Measurements from ENCODE around the gene AMOTL1.

AMOTL1 gene

DNA sequence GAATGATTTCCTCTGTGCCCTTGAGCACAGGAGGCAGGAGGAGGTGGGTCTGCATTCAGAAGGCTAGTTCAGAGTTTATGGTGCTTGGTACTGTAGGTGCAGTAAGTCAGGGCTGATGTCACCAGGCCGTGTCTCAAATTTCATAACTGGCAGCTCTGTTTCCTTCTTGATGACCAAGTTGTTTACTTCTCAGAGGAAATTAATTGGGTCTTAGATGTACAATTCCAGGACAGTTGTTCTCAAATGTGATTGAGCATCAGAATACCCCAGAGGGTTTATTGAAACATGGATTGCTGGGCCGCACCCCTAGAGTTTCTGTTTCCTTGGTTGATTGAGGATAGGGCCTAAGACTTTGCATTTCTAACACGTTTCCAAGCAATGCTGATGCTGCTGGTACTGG, 6.2 kb downstream of the AMOTL1 start:
- Mint-ChIP-seq H3K36me3 (no peaks in the 10 kb centered on the region), H3K27ac (no peak overlapping the region), H3K9me3 (no peaks in the 10 kb centered on the region), H3K4me1 (no peaks in the 10 kb centered on the region), H3K4me3 (no peak overlapping the region)
- DNase-seq (ENCODE audit: low spot score in 2 of 2) = no peak
- ATAC-seq = no peak

DNA sequence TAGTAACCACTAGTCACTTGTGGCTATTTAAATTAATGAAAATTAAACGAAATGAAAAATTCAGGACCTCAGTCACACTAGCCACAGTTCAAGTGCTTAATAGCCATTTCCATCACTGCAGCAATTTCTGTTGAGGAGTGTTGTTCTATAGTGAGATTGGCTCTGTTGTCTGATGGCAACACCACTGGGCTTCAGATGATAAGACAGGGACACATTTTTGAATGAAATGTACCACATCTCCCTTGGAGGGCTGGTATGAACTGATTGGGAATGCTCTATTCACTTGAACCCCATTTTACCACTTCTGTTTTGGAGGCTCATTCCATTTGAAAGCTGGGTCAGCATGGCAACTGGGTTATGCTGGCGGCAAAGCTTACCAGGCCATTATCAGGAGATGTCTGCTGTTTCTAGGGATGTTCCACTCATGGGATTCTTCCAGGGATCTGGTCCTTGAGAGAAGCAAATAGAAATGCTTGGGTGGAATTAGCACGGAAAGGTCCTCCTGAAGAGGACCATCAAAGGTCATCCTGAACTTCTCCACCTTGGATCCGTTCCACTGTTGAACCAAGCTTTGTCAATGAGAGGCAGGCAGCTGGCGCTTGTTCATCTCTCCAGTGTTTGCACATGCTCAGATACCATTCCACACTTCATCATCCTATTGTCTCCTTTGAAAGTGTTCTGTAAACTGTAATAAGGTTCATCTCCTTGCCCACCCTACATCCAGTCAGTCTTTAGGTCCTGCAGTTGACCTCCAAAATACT, 7.6 kb downstream of the AMOTL1 start:
- no peak overlapping the region for H3K27ac Mint-ChIP-seq
- no peak overlapping the region for H3K4me3 Mint-ChIP-seq
- no peaks in the 10 kb centered on the region for H3K9me3 Mint-ChIP-seq
- peaks cover 6% of the 10 kb centered on the region for H3K4me1 Mint-ChIP-seq
- ATAC-seq (no peak), DNase-seq (ENCODE audit: low spot score in 2 of 2) (no peak)
- no peaks in the 10 kb centered on the region for H3K36me3 Mint-ChIP-seq

DNA sequence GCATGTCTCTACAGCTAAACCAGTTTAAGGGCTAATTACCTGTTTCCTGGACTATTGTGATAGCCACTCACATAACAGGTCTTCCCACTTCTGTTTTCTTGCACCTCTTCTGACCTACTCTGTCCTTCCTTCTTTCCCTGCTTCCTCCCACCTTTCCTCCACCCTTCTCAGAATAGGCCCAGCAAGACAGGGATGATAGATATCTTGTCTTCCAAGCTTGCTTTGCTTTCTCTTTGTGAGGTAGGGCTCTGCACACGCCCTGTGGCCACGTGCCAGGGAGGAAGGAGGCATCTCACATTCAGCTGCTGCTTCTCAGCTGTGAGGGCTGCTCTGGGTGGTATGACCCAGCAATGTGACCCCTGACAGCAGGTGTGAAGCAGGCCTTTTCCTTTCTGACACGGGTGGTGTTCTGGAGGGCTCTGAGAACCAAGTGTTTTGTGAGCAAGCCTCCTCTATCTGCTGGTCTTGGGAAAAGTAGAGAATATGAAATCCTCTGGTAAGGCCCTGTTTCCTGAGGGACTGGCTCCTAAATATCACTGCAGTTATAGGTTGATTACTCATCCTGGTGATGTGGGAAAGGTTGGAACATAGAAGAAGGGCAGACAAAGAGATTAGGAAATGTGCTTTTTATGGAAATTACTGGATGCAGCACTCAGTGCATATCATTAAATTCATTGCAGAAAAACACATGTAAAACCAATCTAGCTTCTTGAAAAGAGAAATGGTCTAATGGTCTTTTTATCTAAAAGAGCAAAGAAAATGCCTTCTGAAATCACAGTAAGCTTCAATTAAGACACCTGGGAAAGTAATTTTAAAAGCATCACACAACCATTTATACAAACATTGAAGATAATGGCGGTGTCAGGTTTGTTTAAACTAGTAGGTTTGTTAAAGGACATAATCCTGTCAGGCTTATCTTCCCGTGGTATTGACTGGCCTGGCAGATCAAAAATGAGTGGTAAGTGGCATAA, 8.5 kb downstream of the AMOTL1 start:
- ATAC-seq = no peak
- Mint-ChIP-seq H3K4me1 (peaks cover 10% of the 10 kb centered on the region), H3K27ac (no peak overlapping the region), H3K9me3 (no peaks in the 10 kb centered on the region), H3K36me3 (no peaks in the 10 kb centered on the region), H3K4me3 (no peak overlapping the region)
- DNase-seq (ENCODE audit: low spot score in 2 of 2) = no peak

- no peak for ATAC-seq
- H3K27ac Mint-ChIP-seq = peak overlapping the region; percentile 36
- H3K36me3 Mint-ChIP-seq = no peaks in the 10 kb centered on the region
- H3K9me3 Mint-ChIP-seq = no peaks in the 10 kb centered on the region
- H3K4me1 Mint-ChIP-seq = peaks cover 10% of the 10 kb centered on the region
- DNase-seq (ENCODE audit: low spot score in 2 of 2) = no peak
- H3K4me3 Mint-ChIP-seq = no peak overlapping the region
Observed at GRCh38 chr11:94780432-94780831, 12.3 kb downstream of the AMOTL1 start.

DNA sequence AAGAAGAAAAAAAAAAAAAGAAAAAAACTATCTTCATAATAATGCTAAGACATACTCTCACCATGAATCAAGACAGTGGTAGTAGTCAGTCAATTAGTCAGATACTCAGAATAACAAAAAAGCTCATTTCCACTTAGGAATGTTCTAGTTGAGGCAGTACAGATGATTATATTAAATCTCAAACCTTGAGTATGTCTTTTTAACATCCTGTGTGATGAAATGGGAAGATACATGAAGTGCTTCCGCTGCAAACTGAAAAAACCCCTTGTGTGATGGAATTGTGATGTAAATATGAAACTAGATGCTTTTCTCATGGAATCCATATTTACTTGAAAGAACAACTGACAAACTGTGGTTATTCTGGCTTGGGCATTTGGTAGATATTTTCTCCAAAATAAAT, 13.7 kb downstream of the AMOTL1 start:
- no peak overlapping the region for H3K4me3 Mint-ChIP-seq
- H3K9me3 Mint-ChIP-seq = no peaks in the 10 kb centered on the region
- no peak for ATAC-seq
- DNase-seq (ENCODE audit: low spot score in 2 of 2) = no peak
- peaks cover 10% of the 10 kb centered on the region for H3K4me1 Mint-ChIP-seq
- H3K27ac Mint-ChIP-seq = no peak overlapping the region
- no peaks in the 10 kb centered on the region for H3K36me3 Mint-ChIP-seq

GRCh38 chr11:94782446-94782845, 14.3 kb downstream of the AMOTL1 start:
- ATAC-seq (no peak), DNase-seq (ENCODE audit: low spot score in 2 of 2) (no peak)
- H3K4me1 Mint-ChIP-seq = peaks cover 10% of the 10 kb centered on the region

DNA sequence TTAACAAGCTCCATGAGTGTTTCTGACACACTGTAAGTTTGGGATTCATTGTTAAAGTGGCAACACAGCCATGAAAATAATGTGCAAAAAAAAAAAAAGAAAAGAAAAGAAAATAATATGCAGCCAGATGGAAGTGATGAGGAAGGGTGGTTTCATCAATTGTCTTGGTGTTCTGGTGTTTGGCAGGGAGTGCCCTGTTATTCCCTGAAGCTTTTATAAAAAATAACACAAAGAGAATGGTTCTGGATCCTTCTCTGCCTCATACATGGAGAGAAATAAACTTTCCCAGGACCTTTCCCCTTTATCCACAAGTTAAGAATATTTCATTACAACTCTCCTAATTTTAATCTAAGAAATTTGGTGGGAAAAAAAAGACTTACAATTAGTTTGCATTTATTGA, 16.7 kb downstream of the AMOTL1 start:
- no peak for DNase-seq (ENCODE audit: low spot score in 2 of 2)
- peaks cover 10% of the 10 kb centered on the region for H3K4me1 Mint-ChIP-seq
- no peaks in the 10 kb centered on the region for H3K36me3 Mint-ChIP-seq
- H3K4me3 Mint-ChIP-seq = no peak overlapping the region
- H3K9me3 Mint-ChIP-seq = no peaks in the 10 kb centered on the region
- no peak for ATAC-seq
- no peak overlapping the region for H3K27ac Mint-ChIP-seq

More at GRCh38 chr11:94782446-94782845, 14.3 kb downstream of the AMOTL1 start:
- H3K36me3 Mint-ChIP-seq = no peaks in the 10 kb centered on the region
- no peak overlapping the region for H3K4me3 Mint-ChIP-seq
- H3K27ac Mint-ChIP-seq = no peak overlapping the region
- no peaks in the 10 kb centered on the region for H3K9me3 Mint-ChIP-seq

DNA sequence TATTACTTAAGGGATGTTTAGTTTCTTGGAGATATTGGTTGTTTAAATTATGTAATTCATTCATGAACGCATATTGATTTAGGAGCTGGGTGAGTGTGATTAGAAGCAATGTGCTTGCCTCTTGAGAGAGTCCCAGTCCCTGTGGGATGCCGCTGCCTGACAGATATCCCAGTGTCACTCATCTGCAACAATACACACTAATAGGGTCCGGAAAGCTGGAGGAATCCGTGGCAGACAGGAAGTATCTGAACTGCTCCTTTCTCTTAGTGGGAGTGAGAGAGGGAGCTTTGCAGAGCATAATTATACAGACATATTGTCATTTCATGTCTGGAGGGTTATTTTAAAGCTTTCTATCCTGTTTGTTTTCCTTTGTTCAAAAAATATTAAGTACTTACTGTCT, 17.4 kb downstream of the AMOTL1 start:
- no peak overlapping the region for H3K27ac Mint-ChIP-seq
- no peaks in the 10 kb centered on the region for H3K36me3 Mint-ChIP-seq
- DNase-seq (ENCODE audit: low spot score in 2 of 2) = no peak
- ATAC-seq = no peak
- H3K9me3 Mint-ChIP-seq = no peaks in the 10 kb centered on the region
- H3K4me1 Mint-ChIP-seq = peaks cover 6% of the 10 kb centered on the region
- H3K4me3 Mint-ChIP-seq = no peak overlapping the region

DNA sequence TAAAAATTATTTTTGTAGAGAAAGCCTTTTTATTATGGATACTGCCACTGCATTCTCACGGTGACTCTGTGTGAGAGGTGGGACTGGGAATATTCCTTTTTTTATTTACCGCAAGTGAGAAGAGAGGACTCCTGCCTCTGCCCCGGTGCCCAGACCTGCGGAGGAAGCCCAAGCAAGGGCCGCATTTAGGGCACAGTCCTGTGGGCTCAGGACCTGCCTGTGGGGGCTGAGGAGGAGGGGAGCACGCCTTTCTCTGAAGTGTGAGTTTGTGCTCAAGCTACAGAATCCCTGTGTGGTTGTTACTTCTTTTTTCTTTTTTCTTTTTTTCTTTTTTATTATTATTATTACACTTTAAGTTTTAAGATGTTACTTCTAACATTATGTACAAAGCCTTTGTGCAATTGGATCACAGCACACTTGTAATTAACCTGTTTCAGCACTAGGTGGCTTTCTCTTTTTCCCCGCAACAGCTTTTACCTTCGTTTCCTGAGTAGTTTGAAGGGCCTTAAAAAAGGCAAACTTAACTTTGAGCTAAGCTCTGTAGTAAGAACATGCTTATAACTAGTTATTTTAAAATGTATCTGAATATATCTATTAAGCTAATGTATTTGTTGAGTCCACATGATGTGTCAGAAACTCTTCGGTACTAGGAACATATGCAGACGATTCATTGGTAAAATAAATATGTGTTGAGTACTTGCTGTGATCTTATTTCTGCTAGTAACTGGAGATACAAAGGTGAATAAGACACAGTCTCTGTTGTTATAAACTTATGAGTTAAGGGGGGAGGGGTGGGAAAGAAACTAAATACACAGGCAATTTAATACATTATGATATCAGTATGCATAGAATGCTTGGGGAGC, 18.3 kb downstream of the AMOTL1 start:
- ATAC-seq = no peak
- no peak for DNase-seq (ENCODE audit: low spot score in 2 of 2)
- Mint-ChIP-seq H3K36me3 (no peaks in the 10 kb centered on the region), H3K4me1 (no peaks in the 10 kb centered on the region), H3K4me3 (no peak overlapping the region), H3K9me3 (no peaks in the 10 kb centered on the region), H3K27ac (no peak overlapping the region)

DNA sequence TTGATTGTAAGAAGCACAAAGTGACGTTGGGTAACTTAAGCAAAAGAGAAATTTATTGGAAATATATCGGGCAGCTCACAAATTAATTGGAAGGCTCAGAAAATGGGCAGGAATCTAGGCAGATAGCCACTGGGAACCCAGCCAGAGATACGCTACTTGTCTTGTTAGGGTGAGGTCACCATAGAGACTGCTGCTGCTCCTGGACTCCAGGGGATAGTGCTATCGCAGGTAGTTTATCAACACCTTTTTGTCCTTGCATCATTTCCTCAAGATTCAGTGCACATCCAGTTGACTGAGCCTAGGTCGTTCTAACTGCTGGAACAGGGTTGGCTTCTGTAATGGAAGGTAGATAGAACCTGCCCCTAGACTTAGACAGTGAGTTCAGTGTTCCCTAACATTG, 19.6 kb downstream of the AMOTL1 start:
- Mint-ChIP-seq H3K4me3 (no peak overlapping the region), H3K9me3 (no peaks in the 10 kb centered on the region), H3K27ac (no peak overlapping the region), H3K36me3 (no peaks in the 10 kb centered on the region), H3K4me1 (no peaks in the 10 kb centered on the region)
- DNase-seq (ENCODE audit: low spot score in 2 of 2) (no peak), ATAC-seq (no peak)

- Mint-ChIP-seq H3K27ac (no peak overlapping the region), H3K4me3 (no peak overlapping the region), H3K36me3 (no peaks in the 10 kb centered on the region), H3K4me1 (no peaks in the 10 kb centered on the region), H3K9me3 (no peaks in the 10 kb centered on the region)
- DNase-seq (ENCODE audit: low spot score in 2 of 2) = no peak
- no peak for ATAC-seq
Observed at GRCh38 chr11:94788396-94788795, 20.2 kb downstream of the AMOTL1 start.

DNA sequence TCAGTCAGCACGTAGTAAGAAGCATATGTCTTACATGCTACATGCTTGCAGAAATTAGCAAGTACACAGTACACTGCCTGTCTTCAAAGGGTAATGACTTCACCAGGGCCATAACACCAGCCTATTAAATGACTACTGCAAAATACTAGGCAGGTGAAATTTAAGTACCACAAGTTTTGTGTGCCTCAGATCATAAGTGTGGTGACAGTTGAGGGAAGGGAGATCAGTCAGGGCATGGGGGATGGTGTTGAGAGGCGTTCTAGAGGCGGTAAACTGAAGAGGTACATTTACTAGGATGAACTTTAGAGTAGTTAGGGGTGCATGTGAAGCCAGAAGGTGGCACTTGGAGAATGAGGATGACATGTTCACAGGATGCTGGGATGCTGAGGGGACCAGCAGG, 22.0 kb downstream of the AMOTL1 start:
- no peak for DNase-seq (ENCODE audit: low spot score in 2 of 2)
- Mint-ChIP-seq H3K4me1 (no peaks in the 10 kb centered on the region), H3K4me3 (no peak overlapping the region), H3K36me3 (no peaks in the 10 kb centered on the region), H3K27ac (no peak overlapping the region), H3K9me3 (no peaks in the 10 kb centered on the region)
- ATAC-seq = no peak

- no peak for ATAC-seq
- DNase-seq (ENCODE audit: low spot score in 2 of 2) = no peak
- Mint-ChIP-seq H3K4me3 (no peak overlapping the region), H3K27ac (no peak overlapping the region), H3K36me3 (no peaks in the 10 kb centered on the region), H3K9me3 (no peaks in the 10 kb centered on the region), H3K4me1 (no peaks in the 10 kb centered on the region)
Observed at GRCh38 chr11:94790661-94791180, 22.6 kb downstream of the AMOTL1 start.

GRCh38 chr11:94791216-94791889, 23.2 kb downstream of the AMOTL1 start:
- ATAC-seq (no peak), DNase-seq (ENCODE audit: low spot score in 2 of 2) (no peak)
- Mint-ChIP-seq H3K36me3 (no peaks in the 10 kb centered on the region), H3K4me3 (no peak overlapping the region), H3K9me3 (no peaks in the 10 kb centered on the region), H3K4me1 (no peaks in the 10 kb centered on the region), H3K27ac (no peak overlapping the region)

Measured in stimulated activated effector memory CD8-positive, alpha-beta T cell treated with anti-CD3 and anti-CD28 coated beads, Interleukin-12 subunit alpha, Interleukin-12 subunit beta, amount 100 ng/mL, for 72 hours (primary cell).